Stimulated activated CD8-positive, alpha-beta memory T cell treated with anti-CD3 and anti-CD28 coated beads, Interleukin-15, amount 100 ng/mL, for 1 hour (primary cell): ENCODE results near the gene RBM6.
"Not testable (repeated sequence)": the region's sequence is repeated elsewhere in the genome, so short reads cannot be mapped to it uniquely, and the experiment has no call there.

ENCODE experiments used
- DNase-seq: peaks from one replicate; pipeline ENCODE4 v3.0.0-alpha.2; 2020; ENCODE audit warnings: low read depth

RBM6 gene

GRCh38 chr3:49992326-49992725, 52.4 kb downstream of the RBM6 start:
- DNase-seq: no peak

GRCh38 chr3:49994476-49994875, 54.5 kb downstream of the RBM6 start:
- no peak for DNase-seq

GRCh38 chr3:49996016-49996415, 56.1 kb downstream of the RBM6 start:
- no peak for DNase-seq

- no peak for DNase-seq
Observed at GRCh38 chr3:49997862-49998261, 57.9 kb downstream of the RBM6 start.

- no peak for DNase-seq
Observed at GRCh38 chr3:49998326-49998725, 58.4 kb downstream of the RBM6 start.

GRCh38 chr3:50001511-50001910, 61.6 kb downstream of the RBM6 start:
- no peak for DNase-seq

GRCh38 chr3:50003216-50003615, 63.3 kb downstream of the RBM6 start:
- no peak for DNase-seq

GRCh38 chr3:50003824-50004223, 63.9 kb downstream of the RBM6 start:
- no peak for DNase-seq

- DNase-seq: no peak
Observed at GRCh38 chr3:50008931-50009330, 69.0 kb downstream of the RBM6 start.

- no peak for DNase-seq
Observed at GRCh38 chr3:50010959-50011358, 71.0 kb downstream of the RBM6 start.

GRCh38 chr3:50015918-50016317, 76.0 kb downstream of the RBM6 start:
- DNase-seq: no peak

- no peak for DNase-seq
Observed at GRCh38 chr3:50028346-50028745, 88.4 kb downstream of the RBM6 start.

GRCh38 chr3:50031201-50031600, 91.3 kb downstream of the RBM6 start:
- not testable (repeated sequence) for DNase-seq

GRCh38 chr3:50044976-50045375, 105.0 kb downstream of the RBM6 start:
- no peak for DNase-seq

- no peak for DNase-seq
Observed at GRCh38 chr3:50047426-50047825, 107.5 kb downstream of the RBM6 start.

GRCh38 chr3:50050361-50050760, 110.4 kb downstream of the RBM6 start:
- no peak for DNase-seq

GRCh38 chr3:50057756-50058155, 117.8 kb downstream of the RBM6 start:
- DNase-seq: no peak

GRCh38 chr3:50068134-50068533, 128.2 kb downstream of the RBM6 start:
- no peak for DNase-seq

- no peak for DNase-seq
Observed at GRCh38 chr3:50078091-50078490, 138.1 kb downstream of the RBM6 start.

GRCh38 chr3:50078622-50079021, 138.7 kb downstream of the RBM6 start:
- DNase-seq: no peak

- not testable (repeated sequence) for DNase-seq
Observed at GRCh38 chr3:50084951-50085350, 145.0 kb downstream of the RBM6 start.

- peak; percentile 83 for DNase-seq
Observed at GRCh38 chr3:50088725-50089608, 149.0 kb downstream of the RBM6 start, which contains the start of gene RBM5. Gene RBM5 (plus strand): TSS chr3:50088919. CDS start chr3:50090435, 1,516 bp downstream.

- DNase-seq: no peak
Observed at GRCh38 chr3:50089609-50089945, 149.6 kb downstream of the RBM6 start.

GRCh38 chr3:50090984-50091383, 151.0 kb downstream of the RBM6 start:
- DNase-seq: no peak
